Stimulated activated CD4-positive, alpha-beta T cell treated with anti-CD3 and anti-CD28 coated beads, TNF-alpha, amount 100 ng/mL, for 24 hours (primary cell): ENCODE measurements around the gene ABHD16A.

ENCODE experiments used
- DNase-seq, 3 experiments: peaks; one replicate each; pipeline ENCODE4 v3.0.0-alpha.2; 2020; ENCODE audit warnings: low read depth in 3 of 3

The ABHD16A gene

GRCh38 chr6:31640612-31641011 lies 62.5 kb downstream of the ABHD16A start:
- no peak for DNase-seq

DNA sequence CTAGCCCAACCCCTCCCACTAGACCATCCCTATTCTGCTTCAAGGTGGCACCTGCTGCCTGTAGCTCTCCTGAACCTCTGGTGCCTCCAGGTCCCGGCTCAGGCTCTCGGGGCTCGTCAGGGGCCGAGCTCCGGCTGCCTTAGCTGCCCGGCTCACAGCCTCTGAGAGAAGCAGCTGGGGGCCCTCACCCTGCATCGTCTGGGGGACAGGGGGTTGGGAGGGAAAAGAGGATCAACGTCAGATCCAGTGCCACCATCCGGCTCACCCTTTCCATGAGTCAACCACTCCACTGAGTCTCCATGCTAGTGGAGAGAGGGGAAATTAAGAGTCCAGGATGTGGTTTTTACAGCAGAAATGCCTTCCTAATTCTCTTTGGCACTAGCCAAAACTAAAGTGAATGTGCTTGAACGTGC lies 63.7 kb downstream of the ABHD16A start:
- peak in 1 of 3 experiments; percentile 40 for DNase-seq

GRCh38 chr6:31639043-31639442 lies 64.1 kb downstream of the ABHD16A start:
- no peak for DNase-seq
